Activated CD4-positive, alpha-beta T cell treated with anti-CD3 and anti-CD28 coated beads, Interleukin-2, amount 10 ng/mL, durations not matched to agents 7 days and 5 days (primary cell): ENCODE measurements around the gene CASP6. TPM values are rescaled to one million over a fixed set of nuclear protein-coding genes. Genes with fewer than 3 reads are reported as not detected.

Source experiments
- CTCF ChIA-PET: fragments of 350-600 bp; sonication (Branson Sonifier 250); formaldehyde crosslinking; loops from one replicate; lab custom pipeline; 2021; ENCODE audit warnings: antibody characterized with exemption; lab: Charles Lee
- POLR2A ChIA-PET: fragments of 350-600 bp; sonication (Branson Sonifier 250); formaldehyde crosslinking; loops from one replicate; lab custom pipeline; 2021; ENCODE audit warnings: antibody characterized with exemption; lab: Charles Lee
- DNase-seq: peaks from one replicate; pipeline ENCODE4 v3.0.0-alpha.2; 2020
- H3K27ac Mint-ChIP-seq: one replicate; pipeline ENCODE4 v1.8.0; 2021; ENCODE audit warnings: mild to moderate bottlenecking, moderate library complexity, mixed read lengths
- H3K27me3 Mint-ChIP-seq: one replicate; pipeline ENCODE4 v1.8.0; 2021; ENCODE audit warnings: mixed read lengths
- H3K36me3 Mint-ChIP-seq: one replicate; pipeline ENCODE4 v1.8.0; 2021; ENCODE audit warnings: low read depth, mixed read lengths
- H3K4me1 Mint-ChIP-seq: one replicate; pipeline ENCODE4 v1.8.0; 2021; ENCODE audit warnings: mixed read lengths
- H3K4me3 Mint-ChIP-seq: one replicate; pipeline ENCODE4 v1.8.0; 2021; ENCODE audit warnings: mild to moderate bottlenecking, moderate library complexity, mixed read lengths
- H3K9me3 Mint-ChIP-seq: one replicate; pipeline ENCODE4 v1.8.0; 2021; ENCODE audit warnings: mixed read lengths
- total RNA-seq, 2 experiments: library from RNA; stranded (reverse); gene quantifications; one replicate each; pipeline ENCODE4 v1.2.3, GENCODE V29; 2021

The CASP6 gene
- total RNA-seq, 2 experiments from 2014 or later, result 25.7 to 31.5 TPM

DNA sequence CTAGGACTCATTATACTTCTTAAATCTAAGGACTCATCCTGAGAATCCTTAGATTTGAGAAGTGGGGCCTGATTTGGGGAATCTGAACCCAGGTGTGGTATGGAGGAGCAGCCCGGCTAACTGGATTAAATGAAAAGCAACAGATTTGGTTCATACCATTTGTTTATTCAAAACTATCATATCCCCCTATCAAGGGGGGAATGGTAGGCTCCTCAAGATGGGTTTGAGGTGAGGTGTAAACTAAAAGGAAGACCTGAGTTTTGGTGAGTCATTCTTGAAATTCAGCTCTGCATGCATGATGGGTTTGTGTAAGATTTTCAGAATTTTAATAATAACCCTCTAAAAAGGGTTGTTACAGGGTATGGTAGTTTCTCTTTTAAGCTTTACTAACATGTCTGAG is 53.4 kb downstream of the CASP6 start:
- Mint-ChIP-seq H3K27me3 (no peaks in the 10 kb centered on the region), H3K36me3 (peaks cover 51% of the 10 kb centered on the region), H3K9me3 (peaks cover 12% of the 10 kb centered on the region), H3K4me1 (peaks cover 50% of the 10 kb centered on the region), H3K4me3 (peak overlapping the region; percentile 45), H3K27ac (no peak overlapping the region)
- peak; percentile 36 for DNase-seq
- CTCF ChIA-PET, result no interaction called here
- POLR2A ChIA-PET, result no interaction called here

DNA sequence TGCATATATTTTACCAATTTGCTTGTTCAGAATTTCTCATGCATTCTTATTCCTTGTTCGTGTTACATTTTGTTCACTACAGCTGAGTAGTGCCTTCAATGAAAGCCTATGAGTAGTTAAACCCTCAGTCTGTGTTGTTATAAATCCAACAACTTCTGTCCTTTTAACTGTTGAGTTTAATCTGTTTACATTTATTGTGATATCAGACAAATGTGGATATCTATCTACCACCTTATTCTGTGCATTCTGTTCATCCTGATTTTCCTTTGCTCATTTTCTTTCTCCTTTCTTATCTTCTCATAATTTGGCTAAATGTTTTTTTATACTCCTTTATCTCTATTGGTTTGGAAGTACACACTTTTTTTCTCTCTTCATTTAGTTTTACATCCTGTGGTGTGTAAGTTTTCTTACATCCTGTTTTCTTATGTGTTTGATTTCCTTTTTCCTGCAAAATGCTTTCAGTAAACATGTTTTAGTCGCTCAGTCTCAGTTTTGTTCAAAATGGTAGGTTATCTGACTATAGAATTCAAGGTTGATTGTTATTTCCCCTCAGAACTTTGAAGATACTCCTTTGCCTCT is 54.2 kb downstream of the CASP6 start:
- H3K4me3 Mint-ChIP-seq, result peak overlapping the region; percentile 59
- peaks cover 12% of the 10 kb centered on the region for H3K9me3 Mint-ChIP-seq
- CTCF ChIA-PET, result interaction anchor here (0.6 kb wide), 1 partner anchor 443 kb away, joined by 4 read pairs; no protein-coding TSS in a partner anchor
- no peak for DNase-seq
- POLR2A ChIA-PET, result interaction anchor here (0.5 kb wide), 1 partner anchor 53 kb away, joined by 3 read pairs; no protein-coding TSS in a partner anchor
- peaks cover 46% of the 10 kb centered on the region for H3K4me1 Mint-ChIP-seq
- H3K36me3 Mint-ChIP-seq, result peaks cover 48% of the 10 kb centered on the region
- H3K27ac Mint-ChIP-seq, result no peak overlapping the region
- H3K27me3 Mint-ChIP-seq, result no peaks in the 10 kb centered on the region

DNA sequence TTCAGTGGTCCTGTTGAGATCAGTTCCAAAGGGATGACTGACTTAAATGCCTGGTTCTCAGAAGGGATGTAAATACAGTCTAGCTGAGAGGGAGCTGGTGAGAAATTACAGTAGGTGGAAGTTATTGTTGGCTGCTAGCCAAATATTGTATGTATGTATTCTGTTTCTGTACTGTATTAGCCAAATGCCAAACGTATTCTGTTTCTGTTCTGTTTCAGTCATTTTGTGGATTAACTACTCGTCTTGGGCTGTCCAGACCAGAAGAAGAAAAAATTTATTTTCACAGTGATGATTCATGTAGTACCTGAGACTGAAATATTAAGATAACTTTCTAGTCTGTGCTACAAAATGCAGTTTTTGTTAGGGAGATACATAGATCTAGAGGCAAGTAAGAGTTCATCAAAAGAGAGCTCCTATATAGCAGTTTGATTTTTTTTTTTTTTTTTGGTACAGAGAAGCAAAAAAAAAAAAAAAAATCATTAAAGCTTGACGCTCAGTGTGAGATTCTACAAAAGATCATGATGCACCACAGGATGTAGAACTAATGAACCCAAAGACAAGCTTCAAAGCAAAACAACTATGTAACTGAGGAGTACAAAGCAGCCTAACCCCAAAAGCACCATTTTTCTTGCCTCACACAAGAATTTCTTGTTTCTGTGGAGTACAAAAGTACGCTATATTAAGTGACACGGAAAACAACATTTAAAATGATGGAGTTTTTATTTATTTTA is 54.8 kb downstream of the CASP6 start:
- peak; percentile 50 for DNase-seq
- Mint-ChIP-seq H3K27ac (no peak overlapping the region), H3K4me1 (peaks cover 47% of the 10 kb centered on the region), H3K27me3 (no peaks in the 10 kb centered on the region), H3K9me3 (peaks cover 12% of the 10 kb centered on the region), H3K36me3 (peaks cover 43% of the 10 kb centered on the region), H3K4me3 (peak overlapping the region; percentile 59)
- CTCF ChIA-PET, result interaction anchor here (0.6 kb wide), 1 partner anchor 443 kb away, joined by 4 read pairs; no protein-coding TSS in a partner anchor
- POLR2A ChIA-PET, result interaction anchor here (0.5 kb wide), 2 partner anchors 53 to 87 kb away, joined by 3 read pairs; no protein-coding TSS in a partner anchor

DNA sequence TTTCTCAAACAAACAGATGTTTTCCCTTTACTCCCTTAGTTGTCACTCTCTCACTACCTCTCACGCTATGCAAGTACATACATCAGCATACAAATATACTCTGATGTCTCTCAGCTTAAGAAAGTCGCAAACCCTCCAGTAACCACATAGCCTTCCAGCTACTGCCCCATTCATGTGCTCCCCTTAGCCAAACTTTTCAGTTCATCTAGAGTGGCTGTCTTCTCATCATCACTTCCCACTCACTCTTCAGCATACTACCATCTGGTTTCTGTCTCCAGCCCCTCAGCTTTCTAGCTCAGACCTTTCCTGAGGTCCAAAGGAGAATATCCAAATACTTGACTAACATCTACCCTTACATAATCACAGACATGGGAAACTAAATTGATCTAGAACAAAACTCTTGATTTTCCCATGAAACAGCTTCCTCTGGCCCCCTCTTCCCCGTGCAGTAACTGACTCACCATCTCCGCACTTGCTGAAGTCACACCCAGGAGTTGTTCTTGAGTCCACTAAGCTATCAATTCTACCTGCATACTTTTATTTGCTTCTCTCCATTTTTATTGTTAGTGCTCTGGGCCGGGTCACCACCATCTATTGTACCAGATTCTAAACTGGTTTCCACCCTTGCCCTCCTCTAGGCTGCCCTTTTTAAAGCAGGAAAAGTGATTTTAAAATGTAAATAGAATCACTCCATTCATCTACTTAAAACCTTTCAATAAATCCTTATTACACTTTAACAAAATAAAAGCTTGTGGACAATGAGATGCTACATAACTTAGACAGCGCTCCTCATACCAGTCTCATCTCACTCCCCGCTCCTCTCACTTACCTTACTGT is 57.2 kb downstream of the CASP6 start:
- no peak for DNase-seq
- Mint-ChIP-seq H3K4me3 (no peak overlapping the region), H3K27me3 (no peaks in the 10 kb centered on the region), H3K4me1 (peaks cover 44% of the 10 kb centered on the region), H3K36me3 (peaks cover 26% of the 10 kb centered on the region), H3K9me3 (peaks cover 6% of the 10 kb centered on the region), H3K27ac (no peak overlapping the region)
- CTCF ChIA-PET, result interaction anchor here (0.6 to 1.6 kb wide), 3 partner anchors 14 to 657 kb away, joined by 3 to 5 read pairs (median 3); no protein-coding TSS in a partner anchor
- POLR2A ChIA-PET, result no interaction called here

DNA sequence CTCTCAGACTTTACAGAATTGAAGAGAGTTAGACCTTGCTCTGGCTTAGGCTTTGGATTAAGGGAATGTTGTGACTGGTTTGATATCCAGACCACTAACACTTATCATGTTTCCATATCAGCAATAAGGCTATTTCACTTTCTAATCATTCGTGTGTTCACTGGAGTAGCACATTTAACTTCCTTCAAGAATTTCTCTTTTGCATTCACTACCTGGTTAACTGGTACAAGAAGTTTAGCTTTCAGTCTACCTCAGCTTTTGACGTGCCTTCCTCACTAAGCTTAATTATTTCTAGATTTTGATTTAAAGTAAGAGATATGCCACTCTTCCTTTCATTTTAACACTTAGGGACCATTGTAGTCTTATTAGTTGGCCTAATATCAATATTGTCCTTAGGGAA is 62.6 kb downstream of the CASP6 start:
- peak overlapping the region; percentile 84 for H3K27ac Mint-ChIP-seq
- H3K4me3 Mint-ChIP-seq, result no peak overlapping the region
- H3K27me3 Mint-ChIP-seq, result no peaks in the 10 kb centered on the region
- CTCF ChIA-PET, result interaction anchor here (0.7 kb wide), 1 partner anchor 100 kb away, joined by 4 read pairs; no protein-coding TSS in a partner anchor
- POLR2A ChIA-PET, result no interaction called here
- H3K36me3 Mint-ChIP-seq, result peaks cover 42% of the 10 kb centered on the region
- peaks cover 48% of the 10 kb centered on the region for H3K4me1 Mint-ChIP-seq
- H3K9me3 Mint-ChIP-seq, result peaks cover 21% of the 10 kb centered on the region
- no peak for DNase-seq

Other genes starting within 250 kb of the CASP6 start
- gene MCUB, start 143.2 kb downstream of the CASP6 start, total RNA-seq, result 100 to 1,000 TPM; 132 to 141 TPM
- gene PLA2G12A, start 26.6 kb upstream of the CASP6 start, total RNA-seq, result 10 to 100 TPM; 18.7 TPM
- gene CFI, start 98.6 kb upstream of the CASP6 start, total RNA-seq, result not detected
- 10 to 100 TPM; 23.6 to 24.3 TPM for gene GAR1, start 112.3 kb upstream of the CASP6 start, total RNA-seq
- under 1 TPM in 1 of 2 experiments, not detected in 1; 0.22 TPM for gene RRH, start 124.5 kb upstream of the CASP6 start, total RNA-seq
- gene LRIT3, start 144.7 kb upstream of the CASP6 start, total RNA-seq, result under 1 TPM; 0.15 to 0.20 TPM
- gene EGF, start 209.4 kb upstream of the CASP6 start, total RNA-seq, result not detected